PC-9 (cell line): ENCODE data around the gene MBD3. TPM values are rescaled to one million over a fixed set of nuclear protein-coding genes. Genes with fewer than 3 reads are reported as not detected.
A peak's percentile ranks its signal among the peaks of the same experiment; 100 is the strongest.

Experiments used
- BruUV-seq: library from RNA; stranded (reverse); fragments of 400-500 nt; replicated peaks from 2 replicates; lab custom pipeline; 2021; lab: Mats Ljungman, UMichigan
- CTCF ChIA-PET: fragments of 300-600 bp; sonication (Branson Sonifier 250); formaldehyde crosslinking; loops from one replicate; lab custom pipeline; 2022; ENCODE audit warnings: antibody characterized with exemption; lab: Charles Lee
- POLR2A ChIA-PET: fragments of 300-600 bp; sonication (Branson Sonifier 250); formaldehyde crosslinking; loops from one replicate; lab custom pipeline; 2022; ENCODE audit warnings: antibody characterized with exemption; ENCODE audit not compliant: unreplicated experiment; lab: Charles Lee
- DNase-seq, 2 experiments: peaks; one replicate each; pipeline versions ENCODE4 v3.0.0 to v3.0.0-alpha.2; 2015 to 2022; ENCODE audit warnings: mixed read lengths in 1 of 2
- H2AFZ ChIP-seq: fragments of 200-600 bp; sonication (generic); 2 replicates; pipeline ENCODE4 v1.8.1; 2017; ENCODE audit warnings: antibody characterized with exemption
- H3F3A ChIP-seq: fragments of 200-600 bp; sonication (generic); 2 replicates; pipeline ENCODE4 v1.8.1; 2017; ENCODE audit warnings: antibody characterized with exemption, mild to moderate bottlenecking, low read depth; ENCODE audit not compliant: insufficient read depth
- H3K27ac ChIP-seq: fragments of 200-600 bp; sonication (generic); 2 replicates; pipeline ENCODE4 v1.6.1; 2016; ENCODE audit warnings: mixed run types
- H3K27me3 ChIP-seq: fragments of 200-600 bp; sonication (generic); 2 replicates; pipeline ENCODE4 v1.6.1; 2016; ENCODE audit warnings: low read depth, mixed run types; ENCODE audit not compliant: insufficient read depth
- H3K36me3 ChIP-seq: fragments of 200-600 bp; sonication (generic); 2 replicates; pipeline ENCODE4 v1.6.1; 2016; ENCODE audit warnings: low read depth, mixed run types
- H3K4me1 ChIP-seq: fragments of 200-600 bp; sonication (generic); replicated peaks from 2 replicates; pipeline ENCODE4 v1.6.1; 2016; ENCODE audit warnings: mixed run types; ENCODE audit not compliant: insufficient read depth
- H3K4me2 ChIP-seq: fragments of 200-600 bp; sonication (generic); 2 replicates; pipeline ENCODE4 v1.6.1; 2017; ENCODE audit warnings: mixed run types
- H3K4me3 ChIP-seq: fragments of 200-600 bp; sonication (generic); 2 replicates; pipeline ENCODE4 v1.6.1; 2016; ENCODE audit warnings: mixed run types
- H3K79me2 ChIP-seq: fragments of 200-600 bp; sonication (generic); 2 replicates; pipeline ENCODE4 v1.6.1; 2017; ENCODE audit warnings: low read depth, mixed run types
- H3K9me2 ChIP-seq: fragments of 200-600 bp; sonication (generic); 2 replicates; pipeline ENCODE4 v1.8.1; 2017; ENCODE audit warnings: mild to moderate bottlenecking; ENCODE audit not compliant: insufficient read depth
- H3K9me3 ChIP-seq: fragments of 200-600 bp; sonication (generic); 2 replicates; pipeline ENCODE4 v1.8.1; 2016; ENCODE audit warnings: low read depth; ENCODE audit not compliant: insufficient read depth
- H4K20me1 ChIP-seq: fragments of 200-600 bp; sonication (generic); 2 replicates; pipeline ENCODE4 v1.8.1; 2017; ENCODE audit not compliant: insufficient read depth
- CTCF ChIP-seq: fragments of 200-600 bp; sonication (generic); conservative IDR thresholded peaks from 2 replicates; pipeline ENCODE4 v1.6.1; 2017; ENCODE audit warnings: mixed run types, antibody characterized with exemption, mild to moderate bottlenecking, moderate library complexity
- EZH2 ChIP-seq: fragments of 200-600 bp; sonication (generic); IDR thresholded peaks from 2 replicates; pipeline ENCODE4 v1.8.0; 2017; ENCODE audit warnings: antibody characterized with exemption, low read depth
- intact Hi-C: fragments of 100-400 bp; cut with micrococcal nuclease; formaldehyde crosslinking; loops from one replicate; pipeline ENCODE4 v1.10.0; 2022; ENCODE audit not compliant: unreplicated experiment
- total RNA-seq: library from RNA; stranded (reverse); gene quantifications from 2 replicates; pipeline ENCODE4 v1.2.3, GENCODE V29; 2021

The MBD3 gene
- total RNA-seq, 1 experiment from 2014 or later, result 129 TPM

GRCh38 chr19:1626417-1627010 lies 33.8 kb upstream of the MBD3 start:
- no peak overlapping the region for H3K4me2 ChIP-seq
- POLR2A ChIA-PET, result interaction anchor here (0.6 kb wide), 1 partner anchor 358 kb away, joined by 6 read pairs; the partner anchor contains the start of gene CIRBP
- no peak overlapping the region for H2AFZ ChIP-seq
- H3K9me3 ChIP-seq, result no peaks in the 10 kb centered on the region
- no peak overlapping the region for H3K4me3 ChIP-seq
- intact Hi-C loops, result no loop called here
- no peaks in the 10 kb centered on the region for H3K36me3 ChIP-seq
- H3K79me2 ChIP-seq, result no peaks in the 10 kb centered on the region
- no TSS peak for BruUV-seq
- no peak for DNase-seq
- no peaks in the 10 kb centered on the region for H3K27me3 ChIP-seq
- TF ChIP-seq EZH2, result no peak
- TF ChIP-seq CTCF, result no peak
- CTCF ChIA-PET, result interaction anchor here (0.7 kb wide), 1 partner anchor 14 kb away, joined by 4 read pairs; no protein-coding TSS in a partner anchor
- no peaks in the 10 kb centered on the region for H3K9me2 ChIP-seq
- no peaks in the 10 kb centered on the region for H3F3A ChIP-seq
- H4K20me1 ChIP-seq, result no peaks in the 10 kb centered on the region
- H3K4me1 ChIP-seq, result no peaks in the 10 kb centered on the region
- no peak overlapping the region for H3K27ac ChIP-seq

GRCh38 chr19:1624458-1624857 lies 31.8 kb upstream of the MBD3 start:
- no peaks in the 10 kb centered on the region for H3K36me3 ChIP-seq
- H3K4me3 ChIP-seq, result no peak overlapping the region
- no peaks in the 10 kb centered on the region for H3K4me1 ChIP-seq
- H3K27ac ChIP-seq, result no peak overlapping the region
- H3K4me2 ChIP-seq, result no peak overlapping the region
- peak in 1 of 2 experiments; percentile 19 for DNase-seq
- H3F3A ChIP-seq, result no peaks in the 10 kb centered on the region
- H3K27me3 ChIP-seq, result no peaks in the 10 kb centered on the region
- no peak for TF ChIP-seq EZH2
- TF ChIP-seq CTCF, result peak; percentile 46; the same call in 1 of the 2 replicates
- H4K20me1 ChIP-seq, result no peaks in the 10 kb centered on the region
- CTCF ChIA-PET, result no interaction called here
- no peaks in the 10 kb centered on the region for H3K9me2 ChIP-seq
- no peaks in the 10 kb centered on the region for H3K9me3 ChIP-seq
- POLR2A ChIA-PET, result no interaction called here
- no peaks in the 10 kb centered on the region for H3K79me2 ChIP-seq
- no TSS peak for BruUV-seq
- intact Hi-C loops, result no loop called here
- no peak overlapping the region for H2AFZ ChIP-seq

GRCh38 chr19:1622541-1622940 lies 29.9 kb upstream of the MBD3 start:
- H3K9me3 ChIP-seq, result no peaks in the 10 kb centered on the region
- intact Hi-C loops, result no loop called here
- no peak for TF ChIP-seq CTCF
- no peaks in the 10 kb centered on the region for H3K36me3 ChIP-seq
- DNase-seq, result no peak
- H3K27ac ChIP-seq, result no peak overlapping the region
- H3K79me2 ChIP-seq, result no peaks in the 10 kb centered on the region
- H2AFZ ChIP-seq, result no peak overlapping the region
- no peak overlapping the region for H3K4me2 ChIP-seq
- CTCF ChIA-PET, result no interaction called here
- POLR2A ChIA-PET, result no interaction called here
- BruUV-seq, result no TSS peak
- no peaks in the 10 kb centered on the region for H3K9me2 ChIP-seq
- H3F3A ChIP-seq, result no peaks in the 10 kb centered on the region
- no peaks in the 10 kb centered on the region for H3K4me1 ChIP-seq
- H4K20me1 ChIP-seq, result no peaks in the 10 kb centered on the region
- no peaks in the 10 kb centered on the region for H3K27me3 ChIP-seq
- no peak overlapping the region for H3K4me3 ChIP-seq
